Cardiac septum (tissue), 1 donor: ENCODE results near the gene TEX38. TPM values are rescaled to one million over a fixed set of nuclear protein-coding genes. Genes with fewer than 3 reads are reported as not detected.
"Not testable (repeated sequence)": the region's sequence is repeated elsewhere in the genome, so short reads cannot be mapped to it uniquely, and the experiment has no call there.

ENCODE experiments used
- DNase-seq: peaks from one replicate; pipeline ENCODE4 v3.0.0-alpha.2; 2020; ENCODE audit warnings: low spot score
- intact Hi-C: fragments of 100-400 bp; cut with DNase I; formaldehyde crosslinking; loops from one replicate; pipeline ENCODE4 v1.14.0; 2022
- total RNA-seq: library from RNA; stranded (reverse); fragmentation: NEBNext Ultra II Directional; extraction: Animal tissue kit (Norgen Biotek cat#: 25700); gene quantifications from one replicate; pipeline ENCODE4 v1.2.1, GENCODE V29; 2021
- donor health status: DM: no; HTN: no; CAD: no.

The TEX38 gene
- total RNA-seq, 1 donor from 2014 or later, result 0.24 TPM

DNA sequence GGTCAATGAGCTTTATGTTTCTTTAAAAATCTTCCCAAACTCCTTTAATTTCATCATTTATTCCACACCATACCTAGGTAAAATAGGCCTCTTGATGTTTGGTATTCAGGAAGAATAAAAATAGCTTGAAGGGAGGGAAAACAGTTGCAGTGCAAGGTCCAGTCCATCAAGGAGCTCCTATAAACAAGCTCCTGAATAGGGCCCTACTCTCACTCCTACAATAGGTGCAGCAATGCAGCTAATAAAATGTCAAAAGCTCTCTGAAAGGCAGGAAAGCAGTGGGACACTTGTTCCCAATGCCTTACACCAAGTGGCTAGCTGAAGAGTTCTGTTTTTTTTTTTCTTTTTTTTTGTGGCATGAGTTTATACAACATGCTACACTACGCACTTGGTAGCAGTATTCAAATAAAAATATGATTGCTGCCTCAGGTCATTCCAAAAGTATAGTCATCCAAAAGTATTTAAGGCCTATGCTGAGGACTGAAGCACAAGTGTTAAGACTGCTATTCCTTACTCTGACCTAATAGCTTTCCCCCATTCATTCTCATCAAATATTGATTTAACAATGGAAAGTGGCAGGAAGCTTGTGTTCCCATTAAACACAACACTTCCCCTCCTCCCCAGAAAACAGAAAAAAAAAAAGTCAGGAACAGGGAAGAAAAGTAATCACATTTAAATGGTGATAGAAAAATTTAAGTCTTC lies 9.8 kb downstream of the TEX38 start:
- intact Hi-C loops, result no loop called here
- no peak for DNase-seq

GRCh38 chr1:46682064-46682463 lies 10.4 kb downstream of the TEX38 start:
- intact Hi-C loops, result no loop called here
- no peak for DNase-seq

DNA sequence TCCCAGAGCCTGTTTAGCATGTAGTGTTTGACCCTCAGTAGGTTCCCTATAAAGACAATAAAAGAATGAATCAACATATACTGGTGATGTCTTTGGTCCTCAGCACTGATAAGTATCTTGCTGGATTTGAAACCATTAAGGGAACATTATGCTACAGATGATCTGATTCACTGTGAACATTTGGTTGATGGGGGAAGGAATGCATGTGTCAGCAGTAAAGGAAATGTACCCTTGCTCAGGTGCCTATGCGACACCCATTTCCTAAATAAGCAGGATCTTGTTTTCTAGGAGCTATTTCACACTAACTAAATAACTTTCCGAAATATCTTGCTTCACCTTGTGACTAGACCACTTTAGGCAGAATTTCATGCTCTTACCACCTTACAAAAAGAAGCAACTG lies 13.0 kb downstream of the TEX38 start:
- DNase-seq, result no peak
- intact Hi-C loops, result no loop called here

GRCh38 chr1:46686255-46686654 lies 14.6 kb downstream of the TEX38 start:
- intact Hi-C loops, result no loop called here
- DNase-seq, result no peak

GRCh38 chr1:46687093-46687659 lies 15.5 kb downstream of the TEX38 start:
- intact Hi-C loops, result no loop called here
- peak; percentile 80 for DNase-seq

DNA sequence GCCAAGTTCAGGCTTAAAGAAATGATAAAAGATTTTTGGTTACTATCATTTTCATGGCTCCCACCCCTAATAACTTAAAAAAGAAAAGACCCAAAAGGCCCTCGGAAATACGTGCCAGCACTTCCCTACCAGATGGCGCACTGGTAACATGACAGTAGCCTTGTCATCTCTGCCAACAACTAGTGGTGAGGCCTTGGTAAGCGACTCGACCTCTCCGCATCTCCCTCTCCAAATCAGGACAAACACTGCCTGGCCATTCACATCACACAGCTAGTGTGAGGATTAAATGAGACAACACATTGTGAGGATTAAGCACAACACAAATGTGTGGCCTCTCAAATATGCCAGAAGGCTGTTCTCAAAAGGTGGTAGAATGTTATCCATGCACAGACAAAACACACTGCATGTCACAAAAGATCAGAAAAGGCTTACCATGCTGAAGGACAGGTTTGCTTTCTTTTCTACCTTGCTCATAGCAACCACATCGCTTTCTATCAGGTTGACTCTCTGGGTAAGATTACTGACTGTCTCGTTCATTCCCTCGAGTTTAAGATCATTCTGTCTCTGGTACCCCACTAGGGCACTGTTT lies 16.4 kb downstream of the TEX38 start:
- no peak for DNase-seq
- intact Hi-C loops, result no loop called here

GRCh38 chr1:46689356-46689755 lies 17.7 kb downstream of the TEX38 start:
- no peak for DNase-seq
- intact Hi-C loops, result no loop called here

GRCh38 chr1:46689897-46690296 lies 18.2 kb downstream of the TEX38 start:
- intact Hi-C loops, result no loop called here
- no peak for DNase-seq

DNA sequence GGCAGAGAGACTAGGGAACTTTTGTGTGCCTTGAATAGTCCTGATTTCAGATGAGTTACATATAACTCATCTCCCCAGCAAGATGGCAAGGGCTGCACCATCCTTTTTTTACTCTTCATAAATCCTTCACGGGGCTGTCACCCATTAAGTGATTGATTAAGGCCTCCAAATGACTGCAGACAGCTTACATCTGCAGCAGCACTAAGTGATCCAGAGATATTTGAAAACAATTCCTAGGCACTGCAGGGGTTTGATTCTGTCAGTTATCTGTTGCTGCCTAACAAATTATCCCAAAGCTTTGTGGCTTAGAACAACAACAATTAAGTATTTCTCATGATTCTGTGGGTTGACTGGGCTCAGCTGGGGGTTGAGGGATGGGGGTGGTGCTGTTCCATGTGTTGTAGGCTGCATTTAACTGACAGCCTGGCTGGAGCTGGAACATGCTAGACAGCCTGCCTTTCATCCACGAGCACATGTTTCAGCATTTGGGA lies 19.3 kb downstream of the TEX38 start:
- intact Hi-C loops, result no loop called here

DNA sequence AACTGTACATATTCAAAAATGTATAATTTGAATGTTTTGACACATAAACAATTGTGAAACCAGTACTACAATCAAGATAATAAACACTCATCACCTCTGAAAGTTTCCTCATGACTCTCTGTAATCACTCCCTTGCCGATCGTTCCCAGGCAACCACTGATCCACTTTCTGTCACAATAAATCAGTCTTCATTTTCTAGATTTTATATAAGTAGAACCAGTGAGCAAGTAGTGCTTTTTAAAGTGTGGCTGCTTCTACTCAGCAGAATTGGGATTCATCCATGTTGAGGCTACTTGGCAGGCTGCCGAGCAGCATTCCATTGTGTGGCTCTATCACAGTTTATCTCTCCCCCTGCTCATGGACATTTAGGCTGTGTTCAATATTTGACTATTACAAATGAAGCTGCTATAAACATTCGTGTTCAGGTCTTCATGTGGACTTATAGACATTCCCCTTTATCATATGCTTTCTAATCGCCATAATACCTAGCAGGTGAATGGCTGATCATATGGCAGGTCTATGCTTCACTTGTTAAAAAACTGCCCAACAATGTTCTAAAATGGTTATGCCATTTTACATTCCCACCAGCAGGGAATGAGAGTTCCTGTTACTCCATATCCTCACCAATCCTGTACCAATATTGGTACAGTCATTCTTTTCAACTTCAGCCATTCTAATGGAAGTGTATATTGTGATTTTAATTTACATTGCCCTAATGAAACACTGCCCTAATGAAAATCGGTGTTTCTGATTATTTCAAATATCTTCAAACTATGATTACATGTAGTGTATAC lies 20.5 kb downstream of the TEX38 start:
- DNase-seq, result no peak
- intact Hi-C loops, result no loop called here

More for the DNA sequence above, 19.3 kb downstream of the TEX38 start:
- DNase-seq, result no peak

GRCh38 chr1:46692811-46693770 lies 21.4 kb downstream of the TEX38 start:
- intact Hi-C loops, result no loop called here
- no peak for DNase-seq

DNA sequence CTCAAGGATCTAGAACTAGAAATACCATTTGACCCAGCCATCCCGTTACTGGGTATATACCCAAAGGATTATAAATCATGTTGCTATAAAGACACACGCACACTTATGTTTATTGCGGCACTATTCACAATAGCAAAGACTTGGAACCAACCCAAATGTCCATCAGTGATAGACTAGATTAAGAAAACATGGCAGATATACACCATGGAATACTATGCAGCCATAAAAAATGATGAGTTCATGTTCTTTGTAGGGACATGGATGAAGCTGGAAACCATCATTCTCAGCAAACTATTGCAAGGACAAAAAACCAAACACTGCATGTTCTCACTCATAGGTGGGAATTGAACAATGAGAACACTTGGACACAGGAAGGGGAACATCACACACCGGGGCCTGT lies 23.0 kb downstream of the TEX38 start:
- DNase-seq, intact Hi-C loops: not testable (repeated sequence)

GRCh38 chr1:46697053-46697452 lies 25.4 kb downstream of the TEX38 start:
- DNase-seq, result no peak
- intact Hi-C loops, result no loop called here

- intact Hi-C loops, result no loop called here
- no peak for DNase-seq
These were observed 28.0 kb downstream of the TEX38 start for GRCh38 chr1:46699666-46700065.

- intact Hi-C loops, result no loop called here
- DNase-seq, result no peak
These were observed 32.4 kb downstream of the TEX38 start for GRCh38 chr1:46703927-46704641.

DNA sequence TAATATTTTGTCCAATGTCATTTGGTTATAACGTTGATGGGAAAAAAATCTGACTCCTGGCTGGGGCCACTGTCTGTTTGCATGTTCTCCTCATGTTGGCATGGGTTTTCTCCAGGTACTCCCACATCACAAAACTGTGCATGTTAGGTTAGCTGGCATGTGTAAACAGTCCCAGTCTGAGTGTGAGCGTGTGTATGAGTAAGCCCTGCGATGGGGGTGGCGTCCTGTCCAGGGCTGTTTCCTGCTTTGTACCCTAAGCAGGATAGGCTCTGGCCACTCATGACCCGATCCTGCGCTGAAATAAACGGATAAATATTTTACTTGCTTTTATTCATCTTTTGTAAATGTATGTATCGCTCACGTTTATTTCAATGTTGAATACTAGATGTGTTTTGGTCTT lies 33.8 kb downstream of the TEX38 start:
- DNase-seq, result no peak
- intact Hi-C loops, result no loop called here

DNA sequence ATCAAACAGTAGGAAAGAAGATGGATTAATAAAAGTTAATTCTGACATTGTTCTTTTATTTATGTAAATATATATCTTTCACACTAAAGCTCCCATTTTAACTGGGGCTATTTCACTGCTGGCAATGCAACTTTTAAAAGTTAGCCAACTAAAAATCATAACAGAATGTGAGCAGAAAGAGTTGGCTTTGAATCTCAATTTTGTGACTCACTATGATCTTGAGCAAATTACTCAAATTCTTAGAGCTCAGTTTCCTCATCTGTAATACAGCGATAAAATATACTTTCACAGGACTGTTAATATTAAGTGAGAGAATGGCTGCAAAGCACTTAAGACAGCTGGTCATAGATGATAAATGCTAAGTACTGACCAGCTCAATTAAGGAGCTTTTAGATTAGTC lies 36.5 kb downstream of the TEX38 start:
- intact Hi-C loops, result no loop called here

GRCh38 chr1:46714976-46715375 lies 43.3 kb downstream of the TEX38 start:
- intact Hi-C loops, result loop anchor here (5.0 kb wide), 1 partner anchor 98 kb away; the partner anchor contains the start of gene MOB3C
- no peak for DNase-seq

More for the DNA sequence above, 36.5 kb downstream of the TEX38 start:
- DNase-seq, result no peak
